H1 (cell line): ENCODE results near the gene TIGD1. TPM values are rescaled to one million over a fixed set of nuclear protein-coding genes. Genes with fewer than 3 reads are reported as not detected.
A peak's percentile ranks its signal among the peaks of the same experiment; 100 is the strongest.

ENCODE experiments used
- CTCF ChIA-PET: fragments of 300-600 bp; sonication (Branson Sonifier 250); formaldehyde crosslinking; loops from one replicate; lab custom pipeline; 2021; ENCODE audit not compliant: partially characterized antibody; lab: Charles Lee
- POLR2A ChIA-PET: fragments of 300-600 bp; sonication (Branson Sonifier 250); formaldehyde crosslinking; loops from one replicate; lab custom pipeline; 2021; ENCODE audit warnings: inconsistent platforms; ENCODE audit not compliant: partially characterized antibody; lab: Charles Lee
- DNase-seq, 2 experiments: peaks; one replicate each; pipeline versions ENCODE4 v3.0.0 to v3.0.0-alpha.2; 2010 to 2022; ENCODE audit warnings: low spot score in 2 of 2, low read depth in 1 of 2, mixed read lengths in 1 of 2
- FAIRE-seq: peaks from 2 replicates; lab custom pipeline; 2011; peaks lifted over from hg19 to GRCh38; lab: Jason Lieb, UNC
- H2AFZ ChIP-seq: 2 replicates; pipeline ENCODE4 v1.8.1; 2012; ENCODE audit warnings: low read length, inconsistent platforms
- H2AK5ac ChIP-seq: 2 replicates; pipeline ENCODE4 v1.6.1; 2013; ENCODE audit warnings: low read depth, low read length
- H2BK120ac ChIP-seq: replicated peaks from 2 replicates; pipeline ENCODE3; 2013; ENCODE audit warnings: low read depth, low read length, inconsistent platforms
- H2BK12ac ChIP-seq: 2 replicates; pipeline ENCODE4 v1.6.1; 2013; ENCODE audit warnings: low read depth, low read length
- H2BK15ac ChIP-seq: 2 replicates; pipeline ENCODE4 v1.6.1; 2013; ENCODE audit warnings: low read length
- H2BK20ac ChIP-seq: 2 replicates; pipeline ENCODE4 v1.6.1; 2013; ENCODE audit warnings: low read length
- H2BK5ac ChIP-seq: 2 replicates; pipeline ENCODE4 v1.6.1; 2013; ENCODE audit warnings: low read depth, low read length
- H3K14ac ChIP-seq: 2 replicates; pipeline ENCODE4 v1.6.1; 2013; ENCODE audit warnings: inconsistent platforms; ENCODE audit not compliant: insufficient read length
- H3K18ac ChIP-seq: 2 replicates; pipeline ENCODE4 v1.6.1; 2013; ENCODE audit warnings: low read length; ENCODE audit errors: extremely low read depth
- H3K23ac ChIP-seq: 2 replicates; pipeline ENCODE4 v1.6.1; 2013; ENCODE audit warnings: inconsistent platforms; ENCODE audit not compliant: insufficient read length
- H3K23me2 ChIP-seq: 2 replicates; pipeline ENCODE4 v1.6.1; 2013; ENCODE audit warnings: low read depth, low read length
- H3K27ac ChIP-seq: 2 replicates; pipeline ENCODE4 v1.6.1; 2011; ENCODE audit warnings: low read depth, low read length, inconsistent platforms
- H3K27me3 ChIP-seq, 4 experiments: replicated peaks in 1 of 4; 1 replicate in 1 of 4; 2 replicates in 3 of 4; pipeline versions ENCODE4 v1.6.1 to v1.8.1; 2011 to 2013; ENCODE audit warnings: low read length in 3 of 4, mild to moderate bottlenecking in 3 of 4, inconsistent platforms in 2 of 4, mixed read lengths in 2 of 4, moderate library complexity in 1 of 4; ENCODE audit not compliant: control insufficient read depth in 3 of 4, insufficient read depth in 3 of 4; ENCODE audit errors: extremely low read depth in 1 of 4
- H3K36me3 ChIP-seq, 4 experiments: 2 replicates each; pipeline versions ENCODE4 v1.6.1 to v1.8.1; 2011 to 2013; ENCODE audit warnings: mild to moderate bottlenecking in 4 of 4, low read length in 3 of 4, moderate library complexity in 2 of 4, control low read depth in 1 of 4, inconsistent platforms in 1 of 4; ENCODE audit not compliant: insufficient read depth in 4 of 4, control insufficient read depth in 2 of 4
- H3K4ac ChIP-seq: replicated peaks from 2 replicates; pipeline ENCODE3; 2013; ENCODE audit warnings: low read length, low read depth, mixed read lengths, inconsistent platforms; ENCODE audit not compliant: insufficient read length
- H3K4me1 ChIP-seq, 4 experiments: replicated peaks in 1 of 4; 1 replicate in 1 of 4; 2 replicates in 3 of 4; pipeline versions ENCODE4 v1.6.1 to v1.8.1; 2011 to 2013; ENCODE audit warnings: low read length in 3 of 4, inconsistent platforms in 2 of 4, mixed read lengths in 1 of 4; ENCODE audit not compliant: insufficient read depth in 4 of 4, control insufficient read depth in 3 of 4
- H3K4me2 ChIP-seq, 2 experiments: 2 replicates each; pipeline versions ENCODE4 v1.6.1 to v1.8.1; 2011 to 2013; ENCODE audit warnings: low read depth in 2 of 2, low read length in 2 of 2, control low read depth in 1 of 2, inconsistent platforms in 1 of 2, mild to moderate bottlenecking in 1 of 2; ENCODE audit not compliant: insufficient read depth in 1 of 2
- H3K4me3 ChIP-seq, 4 experiments: fragments of 200-600, 300-600 bp in 1 of 4; sonication (generic), shearing (Covaris generic), sonication (Bioruptor Twin) in 1 of 4; 2 replicates each; pipeline versions ENCODE4 v1.5.1 to v1.8.1; 2011 to 2016; ENCODE audit warnings: low read length in 4 of 4, low read depth in 3 of 4, control low read depth in 2 of 4, inconsistent platforms in 2 of 4, mild to moderate bottlenecking in 2 of 4, mixed read lengths in 1 of 4, moderate library complexity in 1 of 4; ENCODE audit not compliant: insufficient read depth in 2 of 4; ENCODE audit errors: extremely low read depth in 1 of 4
- H3K56ac ChIP-seq: replicated peaks from 2 replicates; pipeline ENCODE3; 2013; ENCODE audit warnings: low read depth, mild to moderate bottlenecking, mixed read lengths, low read length, inconsistent platforms; ENCODE audit not compliant: insufficient read length
- H3K79me1 ChIP-seq: 2 replicates; pipeline ENCODE4 v1.6.1; 2013; ENCODE audit warnings: low read depth, low read length, control low read depth
- H3K79me2 ChIP-seq, 2 experiments: 2 replicates each; pipeline versions ENCODE4 v1.6.1 to v1.8.1; 2012 to 2013; ENCODE audit warnings: low read length in 2 of 2, mild to moderate bottlenecking in 2 of 2, inconsistent platforms in 1 of 2; ENCODE audit not compliant: insufficient read depth in 2 of 2, control insufficient read depth in 1 of 2
- H3K9ac ChIP-seq, 4 experiments: replicated peaks in 1 of 4; 1 replicate in 1 of 4; 2 replicates in 3 of 4; pipeline versions ENCODE4 v1.6.1 to v1.8.1; 2011 to 2013; ENCODE audit warnings: low read depth in 3 of 4, low read length in 3 of 4, control low read depth in 2 of 4, mild to moderate bottlenecking in 2 of 4, moderate library complexity in 2 of 4, inconsistent platforms in 1 of 4; ENCODE audit errors: extremely low read depth in 1 of 4
- H3K9me3 ChIP-seq, 2 experiments: 2 replicates each; pipeline versions ENCODE4 v1.6.1 to v1.8.1; 2012 to 2013; ENCODE audit warnings: mild to moderate bottlenecking in 2 of 2, moderate library complexity in 2 of 2, control low read depth in 1 of 2, inconsistent platforms in 1 of 2, low read depth in 1 of 2, low read length in 1 of 2, mixed read lengths in 1 of 2; ENCODE audit not compliant: insufficient read depth in 2 of 2
- H4K20me1 ChIP-seq, 2 experiments: replicated peaks in 1 of 2; 2 replicates each; pipeline versions ENCODE3 to v1.8.1; 2011 to 2013; ENCODE audit warnings: inconsistent platforms in 2 of 2, low read length in 2 of 2, mild to moderate bottlenecking in 1 of 2; ENCODE audit not compliant: insufficient read depth in 2 of 2, control insufficient read depth in 1 of 2
- H4K5ac ChIP-seq: 2 replicates; pipeline ENCODE4 v1.6.1; 2013; ENCODE audit warnings: low read length, low read depth, mixed read lengths, inconsistent platforms; ENCODE audit not compliant: insufficient read length
- H4K8ac ChIP-seq: 2 replicates; pipeline ENCODE4 v1.8.0; 2013; ENCODE audit warnings: mild to moderate bottlenecking, moderate library complexity, low read length, inconsistent platforms; ENCODE audit not compliant: insufficient read depth; ENCODE audit errors: extremely low read depth
- H4K91ac ChIP-seq: replicated peaks from 2 replicates; pipeline ENCODE3; 2013; ENCODE audit warnings: low read length, mixed read lengths, inconsistent platforms; ENCODE audit not compliant: insufficient read length
- ATF2 ChIP-seq: IDR thresholded peaks from 2 replicates; pipeline ENCODE4 v1.6.1; 2012; ENCODE audit warnings: low read length, inconsistent platforms
- CBX8 ChIP-seq: fragments of 300-800, 300-1000 bp; sonication (generic); IDR thresholded peaks from 2 replicates; pipeline ENCODE4 v1.7.1; 2016; ENCODE audit warnings: low read depth, low read length, borderline replicate concordance
- CHD1 ChIP-seq: IDR thresholded peaks from 2 replicates; pipeline ENCODE4 v1.6.1; 2012; ENCODE audit warnings: low read depth, low read length, improper control_type of control experiment
- GABPA ChIP-seq: IDR thresholded peaks from 2 replicates; pipeline ENCODE4 v1.6.1; 2011; ENCODE audit warnings: mild to moderate bottlenecking, low read length, moderate library complexity, borderline replicate concordance; ENCODE audit not compliant: insufficient read depth
- KDM5A ChIP-seq: fragments of 200-600 bp; IDR thresholded peaks from 2 replicates; pipeline ENCODE4 v1.7.1; 2012; ENCODE audit warnings: mild to moderate bottlenecking, low read length, inconsistent platforms, mixed read lengths
- MAFK ChIP-seq: IDR thresholded peaks from 2 replicates; pipeline ENCODE4 v1.6.1; 2012; ENCODE audit warnings: low read depth, mild to moderate bottlenecking, improper control_type of control experiment, low read length
- RFX5 ChIP-seq: IDR thresholded peaks from 2 replicates; pipeline ENCODE4 v1.6.1; 2011; ENCODE audit warnings: low read depth, low read length, improper control_type of control experiment, borderline replicate concordance
- SAP30 ChIP-seq: fragments of 300-600 bp; sonication (generic); IDR thresholded peaks from 2 replicates; pipeline ENCODE4 v1.7.1; 2012; ENCODE audit warnings: low read length, moderate library complexity, mild to moderate bottlenecking, inconsistent platforms; ENCODE audit not compliant: insufficient read depth, insufficient replicate concordance
- SIX5 ChIP-seq: IDR thresholded peaks from 2 replicates; pipeline ENCODE4 v1.6.1; 2011; ENCODE audit warnings: mild to moderate bottlenecking, low read depth, low read length
- USF2 ChIP-seq: IDR thresholded peaks from 2 replicates; pipeline ENCODE4 v1.6.1; 2011; ENCODE audit warnings: low read length, improper control_type of control experiment
- WGBS, 2 experiments: shearing (Covaris generic) in 1 of 2; methylation state at CpG; one replicate each; pipeline versions ENCODE4 v1.1.6 to v1.1.7; 2013 to 2015; ENCODE audit warnings: low lambda C conversion rate in 2 of 2, mixed read lengths in 2 of 2, inconsistent platforms in 1 of 2, low coverage in 1 of 2, missing lambda C conversion rate in 1 of 2; ENCODE audit not compliant: insufficient replicate concordance in 2 of 2, insufficient coverage in 1 of 2, insufficient read length in 1 of 2; ENCODE audit errors: extremely low coverage in 1 of 2, missing lambda C conversion rate in 1 of 2; 5-methylcytosine and 5-hydroxymethylcytosine counted together
- polyA plus RNA-seq, 7 experiments: library from polyadenylated mRNA; depleted of rRNA in 3 of 7; stranded (reverse) in 5 of 7; unstranded in 2 of 7; fragments of >200 nt in 5 of 7; fragments of 200-250 nt in 2 of 7; gene quantifications; 1 replicate in 5 of 7; 2 replicates in 1 of 7; 4 replicates in 1 of 7; pipeline versions ENCODE4 v1.2.1 to v1.2.3, GENCODE V29; 2011 to 2013; ENCODE audit warnings: missing spikeins in 2 of 7, mixed read lengths in 2 of 7
- total RNA-seq: library from RNA; stranded (reverse); fragmentation: NEBNext Ultra II Directional; extraction: Animal tissue kit (Norgen Biotek cat#: 25700); gene quantifications from 2 replicates; pipeline ENCODE4 v1.2.1, GENCODE V29; 2021

TIGD1 gene
- total and polyA plus RNA-seq, 2 of the 8 experiments (the other 6 are each of a cell fraction or from before 2014, with no cell fraction given) = 4.7 to 8.3 TPM

GRCh38 chr2:232537499-232537898 lies 12.9 kb downstream of the TIGD1 start:
- Histone ChIP-seq H4K20me1 (no peaks in the 10 kb centered on the region), H4K91ac (no peak overlapping the region), H3K27ac (no peak overlapping the region), H2BK12ac (0 out of 2 replicates have a peak overlapping the region, but pooled peaks have one; percentile 0), H3K4me2 (no peak overlapping the region), H4K5ac (no peak overlapping the region), H3K18ac (no peak overlapping the region), H3K56ac (no peak overlapping the region), H3K79me1 (no peaks in the 10 kb centered on the region), H3K79me2 (no peaks in the 10 kb centered on the region), H3K36me3 (no peaks in the 10 kb centered on the region), H3K4me1 (peaks cover 0 to 18% (median 11%) of the 10 kb centered on the region in 4 experiments; a peak in 6 of 7 replicates), H4K8ac (no peak overlapping the region), H3K9ac (no peak overlapping the region), H3K4me3 (no peak overlapping the region), H2BK5ac (no peak overlapping the region), H3K23me2 (0 out of 2 replicates have a peak, but pooled peaks cover 1% of the 10 kb centered on the region), H2BK120ac (no peak overlapping the region), H3K9me3 (0 out of 4 replicates have a peak, but pooled peaks cover 0 to 5% of the 10 kb centered on the region in 2 experiments), H2AK5ac (no peak overlapping the region; the same call in 1 of the 2 replicates), H3K4ac (no peak overlapping the region), H2BK20ac (no peak overlapping the region), H3K27me3 (no peaks in the 10 kb centered on the region), H3K23ac (no peak overlapping the region), H2AFZ (no peak overlapping the region), H3K14ac (no peak overlapping the region), H2BK15ac (no peak overlapping the region)
- 93% methylated on average over 4 of the region's 4 CpGs; no CpG with 5 or more reads in 1 of the 2 experiments for WGBS, 2 experiments
- DNase-seq (no peak), FAIRE-seq (no peak)
- ChIA-PET POLR2A (interaction anchor here (1.2 to 2.4 kb wide), 2 partner anchors 10 to 13 kb away, joined by 5 to 16 read pairs; partner anchors contain the start of genes EIF4E2 and TIGD1), CTCF (interaction anchor here (0.6 to 5.5 kb wide), 20 partner anchors 8 to 517 kb away, joined by 3 to 29 read pairs (median 4); partner anchors contain the start of genes CHRND, EIF4E2, PRSS56 and TIGD1)
- no peak for TF ChIP-seq USF2
- no peak for TF ChIP-seq ATF2
- no peak for TF ChIP-seq CHD1
- TF ChIP-seq RFX5 = no peak
- TF ChIP-seq MAFK = no peak
- no peak for TF ChIP-seq CBX8
- TF ChIP-seq SIX5 = no peak
- TF ChIP-seq SAP30 = no peak
- no peak for TF ChIP-seq GABPA
- no peak for TF ChIP-seq KDM5A
